ENCODE data around the gene WIZ.
A peak's percentile ranks its signal among the peaks of the same experiment; 100 is the strongest.

WIZ gene

GRCh38 chr19:15445807-15446376 is 3.9 kb downstream of the WIZ start:
- DNase-seq (ENCODE audit: low spot score) = no peak

DNA sequence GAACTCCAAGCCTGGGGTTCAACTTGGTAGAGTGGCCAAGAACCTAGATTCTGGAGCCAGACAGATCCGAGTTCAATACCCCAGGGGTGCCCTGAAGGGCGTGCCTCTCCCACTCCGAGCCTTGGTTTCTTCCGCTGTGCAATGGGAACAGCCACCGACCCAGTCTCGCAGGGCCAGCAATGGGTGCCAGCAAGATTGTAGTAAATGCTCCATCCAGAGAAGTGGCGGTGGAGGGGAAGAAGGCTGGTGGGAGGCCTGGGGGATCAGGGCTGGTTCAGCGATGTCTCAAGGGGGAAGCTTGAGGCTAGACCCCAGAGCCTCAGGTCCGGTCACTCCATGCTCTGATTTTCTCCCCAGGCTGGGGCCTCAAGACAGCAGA is 4.5 kb downstream of the WIZ start:
- no peak for DNase-seq (ENCODE audit: low spot score)

- no peak for DNase-seq (ENCODE audit: low spot score)
Observed at GRCh38 chr19:15444505-15445226, 5.1 kb downstream of the WIZ start.

DNA sequence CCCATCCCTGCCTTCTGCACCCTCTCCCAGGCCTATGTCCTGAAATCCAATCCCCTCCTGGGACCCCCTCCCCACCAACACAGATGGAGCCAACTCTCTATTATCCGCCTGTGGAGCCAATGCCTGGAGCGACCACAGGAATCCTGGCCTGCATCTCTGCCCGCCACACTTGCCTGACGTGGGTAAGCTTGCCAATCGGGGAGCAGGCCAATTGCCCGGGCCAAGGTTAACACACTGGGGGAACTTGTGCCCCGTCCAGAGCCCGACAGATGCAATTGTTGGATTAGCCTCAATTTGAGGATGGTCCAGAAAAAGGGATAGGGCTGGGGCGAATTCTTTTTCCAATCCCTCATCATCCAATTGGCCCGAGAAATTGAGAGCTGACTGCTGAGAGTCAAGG is 5.9 kb downstream of the WIZ start:
- no peak for DNase-seq (ENCODE audit: low spot score)

DNA sequence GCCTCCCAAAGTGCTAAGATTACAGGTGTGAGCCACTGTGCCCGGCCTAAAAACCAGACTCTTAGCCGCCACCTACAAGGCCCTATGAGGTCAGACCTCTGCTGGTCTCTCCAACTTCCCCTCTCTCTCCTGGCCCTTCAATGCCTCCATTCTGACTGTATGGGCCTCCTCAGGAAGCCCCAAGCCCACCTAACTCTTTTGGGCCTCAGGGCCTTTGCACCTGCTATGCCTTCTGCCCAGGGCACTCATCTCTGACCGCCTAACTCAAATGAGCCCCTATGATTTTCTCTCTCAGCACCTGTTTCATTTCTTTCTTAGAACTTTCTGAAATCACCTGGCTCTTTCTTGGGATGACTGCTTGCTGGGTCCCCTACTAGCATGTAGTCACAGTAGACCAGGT is 6.4 kb downstream of the WIZ start:
- DNase-seq (ENCODE audit: low spot score) = no peak

GRCh38 chr19:15442142-15442920 is 7.4 kb downstream of the WIZ start:
- no peak for DNase-seq (ENCODE audit: low spot score)

DNA sequence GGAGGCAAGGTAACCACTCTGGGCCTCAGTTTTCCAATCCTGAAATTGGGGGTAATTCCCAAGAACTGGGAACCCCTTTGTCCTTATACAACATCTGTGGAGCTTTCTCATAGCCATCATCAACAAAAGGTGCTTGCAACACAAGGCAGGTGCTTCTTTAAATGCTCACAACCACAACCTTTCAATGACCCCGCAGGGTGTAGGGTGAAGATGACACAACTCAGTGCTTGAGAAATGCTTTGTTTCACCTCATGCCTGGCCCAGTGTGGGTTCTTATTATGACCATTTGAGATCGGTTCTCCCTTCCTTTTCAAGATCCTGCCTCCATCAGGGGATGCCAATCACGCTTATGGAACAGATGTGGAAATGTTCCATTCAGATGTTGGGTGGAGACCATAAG is 8.4 kb downstream of the WIZ start:
- no peak for DNase-seq (ENCODE audit: low spot score)

GRCh38 chr19:15439821-15440641 is 9.7 kb downstream of the WIZ start:
- DNase-seq (ENCODE audit: low spot score) = no peak

GRCh38 chr19:15439078-15439799 is 10.5 kb downstream of the WIZ start:
- no peak for DNase-seq (ENCODE audit: low spot score)

- DNase-seq (ENCODE audit: low spot score) = no peak
Observed at GRCh38 chr19:15438577-15438976, 11.2 kb downstream of the WIZ start.

DNA sequence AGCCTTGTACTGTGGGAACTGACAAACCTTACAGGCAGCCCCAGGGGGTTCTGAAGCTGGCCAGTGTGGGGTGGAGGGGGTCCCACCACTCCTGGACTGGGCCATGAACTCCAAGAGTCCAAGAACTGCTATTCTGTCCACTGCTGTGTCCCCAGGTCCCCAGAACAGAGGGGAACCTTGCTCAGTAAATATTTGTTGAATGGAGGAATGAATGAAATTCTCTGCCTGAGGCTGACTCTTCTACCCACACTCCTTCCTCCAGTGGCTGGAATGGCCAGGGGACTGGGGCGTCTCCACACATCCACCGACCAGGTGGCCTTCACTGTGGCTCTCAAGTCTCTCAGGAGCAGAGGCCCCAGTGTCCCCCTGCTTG is 11.6 kb downstream of the WIZ start:
- no peak for DNase-seq (ENCODE audit: low spot score)

GRCh38 chr19:15437355-15438123 is 12.2 kb downstream of the WIZ start:
- no peak for DNase-seq (ENCODE audit: low spot score)

GRCh38 chr19:15436826-15437110 is 13.0 kb downstream of the WIZ start:
- no peak for DNase-seq (ENCODE audit: low spot score)

- DNase-seq (ENCODE audit: low spot score) = no peak
Observed at GRCh38 chr19:15436012-15436825, 13.5 kb downstream of the WIZ start.

GRCh38 chr19:15433519-15434069 is 16.2 kb downstream of the WIZ start:
- no peak for DNase-seq (ENCODE audit: low spot score)

- peak; percentile 93 for DNase-seq (ENCODE audit: low spot score)
Observed at GRCh38 chr19:15432629-15433518, 16.9 kb downstream of the WIZ start.

DNA sequence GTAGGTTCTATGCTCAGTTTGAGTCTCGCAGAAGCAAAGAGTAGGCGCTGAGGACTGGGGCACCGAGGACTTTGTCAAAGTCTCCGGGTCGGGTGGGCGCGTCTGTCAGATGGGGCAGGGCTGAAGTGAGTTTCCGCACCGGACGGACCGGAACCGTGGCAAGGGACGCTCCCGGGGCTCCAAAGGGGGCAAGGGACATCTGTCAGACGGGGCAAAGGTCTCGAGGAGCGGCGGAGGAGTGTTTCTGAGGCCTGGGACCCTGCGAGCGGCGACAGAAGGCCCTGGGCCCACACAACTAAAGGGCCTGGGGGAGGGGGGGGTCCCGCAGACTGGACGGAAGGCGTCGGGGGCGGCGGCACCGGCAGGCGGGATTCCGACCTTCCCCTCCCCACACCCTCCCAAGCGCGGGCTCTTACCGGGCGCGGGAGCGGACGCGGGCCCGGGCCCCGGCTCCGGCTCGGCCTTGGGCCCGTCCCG is 17.7 kb downstream of the WIZ start:
- DNase-seq (ENCODE audit: low spot score) = peak; percentile 9

DNA sequence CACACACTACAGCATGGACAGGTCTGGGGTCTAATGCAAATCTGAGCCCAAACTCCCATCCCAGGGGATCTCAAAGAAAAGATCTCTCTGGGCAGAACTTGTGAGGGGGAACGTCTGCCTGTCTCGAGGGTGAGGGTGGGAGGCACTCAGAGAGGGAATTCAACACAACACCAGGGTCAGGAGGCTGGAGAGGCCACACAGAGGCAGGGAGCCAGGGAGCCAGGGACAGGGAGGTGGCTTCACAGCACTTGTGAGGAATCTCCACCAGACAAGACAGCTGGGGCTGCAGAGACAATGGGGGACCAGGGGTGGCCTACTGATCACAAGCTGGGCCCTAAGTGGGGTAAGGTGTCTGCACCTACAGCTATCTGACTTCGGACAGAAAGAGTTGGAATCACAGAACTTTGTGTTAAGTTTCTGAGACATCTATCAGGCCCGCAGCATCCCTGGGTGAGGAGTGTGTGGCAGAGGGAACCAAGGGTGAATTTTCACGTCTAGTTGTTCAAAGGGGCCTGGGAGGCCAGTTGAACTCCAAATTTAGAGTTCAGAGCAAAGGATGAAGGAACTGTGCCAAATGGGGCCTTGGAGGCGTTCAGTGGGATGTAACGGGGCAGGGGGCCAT is 18.2 kb downstream of the WIZ start:
- DNase-seq (ENCODE audit: low spot score) = no peak
